GM18508 (cell line): Measurements from ENCODE around the gene ZFR2.

ENCODE experiments used
- ATAC-seq: cut with Tn5 transposase; IDR thresholded peaks from one replicate; pipeline ENCODE4 v1.9.1; 2021; ENCODE audit warnings: moderate number of reproducible peaks; ENCODE audit not compliant: insufficient read depth, unreplicated experiment

ZFR2 gene

GRCh38 chr19:3796358-3796757, 72.5 kb downstream of the ZFR2 start:
- no peak for ATAC-seq

GRCh38 chr19:3793799-3794198, 75.0 kb downstream of the ZFR2 start:
- no peak for ATAC-seq

GRCh38 chr19:3792114-3792513, 76.7 kb downstream of the ZFR2 start:
- ATAC-seq = no peak

- no peak for ATAC-seq
Measured at GRCh38 chr19:3790941-3791340, 77.9 kb downstream of the ZFR2 start.

- ATAC-seq = no peak
Measured at GRCh38 chr19:3790209-3790734, 78.6 kb downstream of the ZFR2 start.

- ATAC-seq = no peak
Measured at GRCh38 chr19:3788996-3789778, 79.7 kb downstream of the ZFR2 start.

- no peak for ATAC-seq
Measured at GRCh38 chr19:3785938-3786824, 82.7 kb downstream of the ZFR2 start, which contains the start of gene MATK. Gene MATK, minus strand, starts transcription at chr19:3786381. Its CDS starts 1,246 bp downstream, at chr19:3785135.

- no peak for ATAC-seq
Measured at GRCh38 chr19:3785451-3785937, 83.3 kb downstream of the ZFR2 start.

GRCh38 chr19:3784607-3785450, 84.0 kb downstream of the ZFR2 start:
- ATAC-seq = no peak

GRCh38 chr19:3783660-3784584, 84.9 kb downstream of the ZFR2 start:
- ATAC-seq = no peak

- no peak for ATAC-seq
Measured at GRCh38 chr19:3782903-3783302, 85.9 kb downstream of the ZFR2 start.

- no peak for ATAC-seq
Measured at GRCh38 chr19:3782330-3782729, 86.5 kb downstream of the ZFR2 start.

GRCh38 chr19:3781603-3782002, 87.2 kb downstream of the ZFR2 start:
- ATAC-seq = no peak

GRCh38 chr19:3780786-3781304, 88.0 kb downstream of the ZFR2 start:
- ATAC-seq = no peak

GRCh38 chr19:3778899-3779723, 89.7 kb downstream of the ZFR2 start:
- ATAC-seq = no peak

- ATAC-seq = no peak
Measured at GRCh38 chr19:3778104-3778867, 90.6 kb downstream of the ZFR2 start.

GRCh38 chr19:3776479-3777040, 92.3 kb downstream of the ZFR2 start:
- ATAC-seq = no peak
